ENCODE measurements around the gene MS4A10. TPM values are rescaled to one million over a fixed set of nuclear protein-coding genes. Genes with fewer than 3 reads are reported as not detected.

MS4A10 gene
- total and polyA plus RNA-seq, 2 of the 8 experiments (the other 6 are each of a cell fraction or from before 2014, with no cell fraction given): not detected

GRCh38 chr11:60847896-60848295 is 62.8 kb downstream of the MS4A10 start:
- Histone ChIP-seq H2BK12ac (ENCODE audit: low read depth, low read length) (no peak overlapping the region), H4K91ac (replicated peaks; ENCODE audit: insufficient read length, low read length) (no peak overlapping the region), H4K5ac (ENCODE audit: insufficient read length, low read depth, low read length) (no peak overlapping the region), H2AK5ac (ENCODE audit: low read depth, low read length) (no peak overlapping the region), H2BK15ac (ENCODE audit: low read length) (no peak overlapping the region), H3K79me1 (ENCODE audit: low read depth, low read length) (peaks cover 6% of the 10 kb centered on the region), H3K36me3 (ENCODE audit: control insufficient read depth in 2 of 4, insufficient read depth in 4 of 4, low read length in 3 of 4) (peaks cover 13 to 26% (median 21%) of the 10 kb centered on the region in 4 experiments), H2BK20ac (ENCODE audit: low read length) (no peak overlapping the region), H3K4ac (replicated peaks; ENCODE audit: insufficient read length, low read depth, low read length) (no peak overlapping the region), H3K23ac (ENCODE audit: insufficient read length) (no peak overlapping the region), H3K9ac (replicated peaks in 1 of 4; ENCODE audit: extremely low read depth in 1 of 4, low read depth in 3 of 4, low read length in 3 of 4) (no peak overlapping the region), H3K18ac (ENCODE audit: extremely low read depth, low read length) (no peak overlapping the region), H4K8ac (ENCODE audit: extremely low read depth, insufficient read depth, low read length) (no peak overlapping the region), H2BK5ac (ENCODE audit: low read depth, low read length) (no peak overlapping the region), H3K4me3 (ENCODE audit: extremely low read depth in 1 of 4, insufficient read depth in 2 of 4, low read depth in 3 of 4, low read length in 4 of 4) (no peak overlapping the region), H3K4me2 (ENCODE audit: insufficient read depth in 1 of 2, low read depth in 2 of 2, low read length in 2 of 2) (no peak overlapping the region), H2BK120ac (replicated peaks; ENCODE audit: low read depth, low read length) (no peak overlapping the region), H3K79me2 (ENCODE audit: control insufficient read depth in 1 of 2, insufficient read depth in 2 of 2, low read length in 2 of 2) (peaks cover 15 to 31% of the 10 kb centered on the region in 2 experiments), H3K27ac (ENCODE audit: low read depth, low read length) (no peak overlapping the region), H3K56ac (replicated peaks; ENCODE audit: insufficient read length, low read depth, low read length) (no peak overlapping the region), H3K27me3 (replicated peaks in 1 of 4; ENCODE audit: control insufficient read depth in 3 of 4, extremely low read depth in 1 of 4, insufficient read depth in 3 of 4, low read length in 3 of 4) (peaks cover under 1 to 9% (median 4%) of the 10 kb centered on the region in 4 experiments; a peak in 6 of 7 replicates), H3K9me3 (ENCODE audit: insufficient read depth in 2 of 2, low read depth in 1 of 2, low read length in 1 of 2) (peaks cover 0 to 2% of the 10 kb centered on the region in 2 experiments; a peak in 1 of 4 replicates), H3K4me1 (replicated peaks in 1 of 4; ENCODE audit: control insufficient read depth in 3 of 4, insufficient read depth in 4 of 4, low read length in 3 of 4) (peaks cover 0 to 19% (median 3%) of the 10 kb centered on the region in 4 experiments; a peak in 5 of 7 replicates), H2AFZ (ENCODE audit: low read length) (no peak overlapping the region), H4K20me1 (replicated peaks in 1 of 2; ENCODE audit: control insufficient read depth in 1 of 2, insufficient read depth in 2 of 2, low read length in 2 of 2) (peaks cover 6 to 19% of the 10 kb centered on the region in 2 experiments), H3K23me2 (ENCODE audit: low read depth, low read length) (peaks cover 5% of the 10 kb centered on the region; the same call in 1 of the 2 replicates), H3K14ac (ENCODE audit: insufficient read length) (no peak overlapping the region)
- FAIRE-seq: no peak
- WGBS, 2 experiments (ENCODE audit: extremely low coverage in 1 of 2, insufficient coverage in 1 of 2, insufficient read length in 1 of 2, insufficient replicate concordance in 2 of 2, low coverage in 1 of 2, low lambda C conversion rate in 2 of 2, missing lambda C conversion rate in 1 of 2): 99% methylated on average over 12 of the region's 12 CpGs; no CpG with 5 or more reads in 1 of the 2 experiments
- DNase-seq (ENCODE audit: low read depth in 1 of 2, low spot score in 2 of 2): no peak
- ChIA-PET CTCF (ENCODE audit: partially characterized antibody) (no interaction called here), POLR2A (ENCODE audit: partially characterized antibody) (no interaction called here)
- TF ChIP-seq JUN (IDR thresholded peaks at IDR 0.05; ENCODE audit: low read depth, low read length) (no peak), CHD2 (IDR thresholded peaks at IDR 0.05; ENCODE audit: low read length) (no peak), E2F6 (IDR thresholded peaks at IDR 0.05) (no peak), SP1 (IDR thresholded peaks at IDR 0.05; ENCODE audit: low read depth, low read length) (no peak), RXRA (IDR thresholded peaks at IDR 0.05; ENCODE audit: insufficient read depth, low read depth, low read length) (no peak), SP2 (IDR thresholded peaks at IDR 0.05; ENCODE audit: low read length) (no peak), CTCF (IDR thresholded peaks at IDR 0.05; ENCODE audit: control extremely low read depth in 1 of 3, insufficient read depth in 1 of 3, low read depth in 1 of 3, low read length in 3 of 3) (no peak), CBX8 (IDR thresholded peaks at IDR 0.05; ENCODE audit: borderline replicate concordance, low read depth, low read length) (no peak), ZNF274 (IDR thresholded peaks at IDR 0.05; ENCODE audit: borderline replicate concordance, extremely low read depth, low read length) (no peak), KDM1A (IDR thresholded peaks at IDR 0.05; ENCODE audit: borderline replicate concordance, low read length) (no peak), SUZ12 (IDR thresholded peaks at IDR 0.05; ENCODE audit: low read length) (no peak), SIX5 (IDR thresholded peaks at IDR 0.05; ENCODE audit: low read depth, low read length) (no peak)

Measured in H1 (cell line).